RPMI7951 (cell line): Measurements from ENCODE around the gene FAM217A. TPM values are rescaled to one million over a fixed set of nuclear protein-coding genes. Genes with fewer than 3 reads are reported as not detected.
"Not testable (repeated sequence)": the region's sequence is repeated elsewhere in the genome, so short reads cannot be mapped to it uniquely, and the experiment has no call there.

ENCODE experiments used
- DNase-seq: peaks from one replicate; pipeline ENCODE4 v3.0.0-alpha.2; 2012; ENCODE audit warnings: low read depth
- total RNA-seq: library from RNA; depleted of rRNA; stranded (reverse); fragments of >200 nt; shearing (Covaris generic); gene quantifications from 2 replicates; pipeline ENCODE4 v1.2.3, GENCODE V29; 2014; rRNA removed

FAM217A gene
- not detected in 2 replicates for total RNA-seq

- DNase-seq, result no peak
Observed at GRCh38 chr6:4078691-4079471, at the start of gene FAM217A. FAM217A (minus strand) TSS chr6:4079137; CDS start chr6:4077414, 1,723 bp downstream.

- no peak for DNase-seq
Observed at GRCh38 chr6:4128072-4128471, 49.1 kb upstream of the FAM217A start.

GRCh38 chr6:4125933-4126864, 47.3 kb upstream of the FAM217A start:
- DNase-seq, result peak; percentile 85

- DNase-seq, result no peak
Observed at GRCh38 chr6:4125500-4125899, 46.6 kb upstream of the FAM217A start.

GRCh38 chr6:4124351-4124750, 45.4 kb upstream of the FAM217A start:
- no peak for DNase-seq

GRCh38 chr6:4115741-4116140, 36.8 kb upstream of the FAM217A start:
- no peak for DNase-seq

GRCh38 chr6:4114123-4114522, 35.2 kb upstream of the FAM217A start:
- no peak for DNase-seq

GRCh38 chr6:4113649-4114048, 34.7 kb upstream of the FAM217A start:
- DNase-seq, result no peak

- no peak for DNase-seq
Observed at GRCh38 chr6:4112366-4112765, 33.4 kb upstream of the FAM217A start.

- not testable (repeated sequence) for DNase-seq
Observed at GRCh38 chr6:4109363-4109815, 30.5 kb upstream of the FAM217A start.

GRCh38 chr6:4108561-4109093, 29.7 kb upstream of the FAM217A start:
- no peak for DNase-seq

GRCh38 chr6:4107873-4108272, 28.9 kb upstream of the FAM217A start:
- no peak for DNase-seq

GRCh38 chr6:4105980-4106536, 27.1 kb upstream of the FAM217A start:
- DNase-seq, result no peak

- no peak for DNase-seq
Observed at GRCh38 chr6:4103929-4104328, 25.0 kb upstream of the FAM217A start.

- no peak for DNase-seq
Observed at GRCh38 chr6:4102687-4103244, 23.8 kb upstream of the FAM217A start.

GRCh38 chr6:4101298-4101697, 22.4 kb upstream of the FAM217A start:
- no peak for DNase-seq

GRCh38 chr6:4100655-4101054, 21.7 kb upstream of the FAM217A start:
- no peak for DNase-seq

- DNase-seq, result no peak
Observed at GRCh38 chr6:4093288-4093687, 14.4 kb upstream of the FAM217A start.

- no peak for DNase-seq
Observed at GRCh38 chr6:4091941-4092340, 13.0 kb upstream of the FAM217A start.

GRCh38 chr6:4090043-4090442, 11.1 kb upstream of the FAM217A start:
- not testable (repeated sequence) for DNase-seq

GRCh38 chr6:4088704-4089103, 9.8 kb upstream of the FAM217A start:
- DNase-seq, result no peak

- DNase-seq, result peak; percentile 4
Observed at GRCh38 chr6:4085332-4085700, 6.4 kb upstream of the FAM217A start.
